ENCODE results near the gene STYXL1. TPM values are rescaled to one million over a fixed set of nuclear protein-coding genes. Genes with fewer than 3 reads are reported as not detected.

STYXL1 gene
- total and polyA plus RNA-seq, 4 donors = 16.4 to 27.5 (median 17.1) TPM

DNA sequence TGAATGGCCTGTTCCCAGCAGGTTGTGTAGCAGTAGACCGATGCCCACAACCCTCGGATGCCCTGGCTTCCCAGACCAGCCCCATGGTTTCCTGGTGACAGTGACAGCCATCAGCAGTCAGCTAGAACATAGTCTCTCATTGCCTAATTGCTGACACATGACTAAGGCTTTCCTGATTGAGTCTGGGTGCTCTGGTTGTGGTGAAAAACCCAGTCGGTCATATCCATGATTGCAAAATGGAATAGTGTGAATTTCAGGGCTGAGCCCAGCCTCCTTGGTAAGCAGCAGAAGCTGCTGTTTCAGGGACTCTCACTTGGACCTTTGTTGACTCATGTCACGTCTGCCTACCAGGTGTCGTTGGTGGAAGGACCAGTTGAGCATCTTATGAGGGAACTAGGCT, 96.3 kb downstream of the STYXL1 start:
- Histone ChIP-seq H3K36me3 (ENCODE audit: control insufficient read depth in 4 of 4, insufficient read depth in 3 of 4, low read depth in 1 of 4, low read length in 3 of 4) (peaks cover 10 to 33% (median 29%) of the 10 kb centered on the region in 4 donors), H3K27ac (ENCODE audit: low read depth in 1 of 2, low read length in 2 of 2) (peak overlapping the region; percentile 8 to 59), H3K4me3 (ENCODE audit: low read depth in 1 of 3, low read length in 3 of 3) (no peak overlapping the region), H3K27me3 (ENCODE audit: control insufficient read depth in 4 of 4, insufficient read depth in 4 of 4, low read length in 3 of 4) (no peaks in the 10 kb centered on the region), H3K9ac (ENCODE audit: low read depth in 1 of 2, low read length in 2 of 2) (no peak overlapping the region), H3K9me3 (ENCODE audit: control insufficient read depth in 4 of 4, low read length in 3 of 4) (no peaks in the 10 kb centered on the region), H3K4me1 (ENCODE audit: control insufficient read depth in 4 of 4, insufficient read depth in 4 of 4, low read length in 3 of 4) (peaks cover 16 to 41% (median 25%) of the 10 kb centered on the region in 4 donors)
- 57% methylated on average over 5 of the region's 5 CpGs for WGBS
- DNase-seq (ENCODE audit: low spot score) = no peak
- TF ChIP-seq HNF4A (conservative IDR thresholded peaks at IDR 0.05) = peak; percentile 23 to 33
- no peak for TF ChIP-seq HNF4G (IDR thresholded peaks at IDR 0.05)
- TF ChIP-seq, protein P1, sequence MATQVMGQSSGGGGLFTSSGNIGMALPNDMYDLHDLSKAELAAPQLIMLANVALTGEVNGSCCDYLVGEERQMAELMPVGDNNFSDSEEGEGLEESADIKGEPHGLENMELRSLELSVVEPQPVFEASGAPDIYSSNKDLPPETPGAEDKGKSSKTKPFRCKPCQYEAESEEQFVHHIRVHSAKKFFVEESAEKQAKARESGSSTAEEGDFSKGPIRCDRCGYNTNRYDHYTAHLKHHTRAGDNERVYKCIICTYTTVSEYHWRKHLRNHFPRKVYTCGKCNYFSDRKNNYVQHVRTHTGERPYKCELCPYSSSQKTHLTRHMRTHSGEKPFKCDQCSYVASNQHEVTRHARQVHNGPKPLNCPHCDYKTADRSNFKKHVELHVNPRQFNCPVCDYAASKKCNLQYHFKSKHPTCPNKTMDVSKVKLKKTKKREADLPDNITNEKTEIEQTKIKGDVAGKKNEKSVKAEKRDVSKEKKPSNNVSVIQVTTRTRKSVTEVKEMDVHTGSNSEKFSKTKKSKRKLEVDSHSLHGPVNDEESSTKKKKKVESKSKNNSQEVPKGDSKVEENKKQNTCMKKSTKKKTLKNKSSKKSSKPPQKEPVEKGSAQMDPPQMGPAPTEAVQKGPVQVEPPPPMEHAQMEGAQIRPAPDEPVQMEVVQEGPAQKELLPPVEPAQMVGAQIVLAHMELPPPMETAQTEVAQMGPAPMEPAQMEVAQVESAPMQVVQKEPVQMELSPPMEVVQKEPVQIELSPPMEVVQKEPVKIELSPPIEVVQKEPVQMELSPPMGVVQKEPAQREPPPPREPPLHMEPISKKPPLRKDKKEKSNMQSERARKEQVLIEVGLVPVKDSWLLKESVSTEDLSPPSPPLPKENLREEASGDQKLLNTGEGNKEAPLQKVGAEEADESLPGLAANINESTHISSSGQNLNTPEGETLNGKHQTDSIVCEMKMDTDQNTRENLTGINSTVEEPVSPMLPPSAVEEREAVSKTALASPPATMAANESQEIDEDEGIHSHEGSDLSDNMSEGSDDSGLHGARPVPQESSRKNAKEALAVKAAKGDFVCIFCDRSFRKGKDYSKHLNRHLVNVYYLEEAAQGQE (IDR thresholded peaks at IDR 0.05) = no peak
- no peak for TF ChIP-seq GABPA (IDR thresholded peaks at IDR 0.05 in 1 of 2, conservative IDR thresholded peaks at IDR 0.05 in 1 of 2)
- peak in 1 of 2 donors; percentile 34 for TF ChIP-seq RAD21 (IDR thresholded peaks at IDR 0.05)
- TF ChIP-seq RXRA (IDR thresholded peaks at IDR 0.05) = peak in 1 of 2 donors; percentile 54
- peak; percentile 55 for TF ChIP-seq YY1 (IDR thresholded peaks at IDR 0.05)
- no peak for TF ChIP-seq FOXA1 (IDR thresholded peaks at IDR 0.05)
- TF ChIP-seq, protein P2, sequence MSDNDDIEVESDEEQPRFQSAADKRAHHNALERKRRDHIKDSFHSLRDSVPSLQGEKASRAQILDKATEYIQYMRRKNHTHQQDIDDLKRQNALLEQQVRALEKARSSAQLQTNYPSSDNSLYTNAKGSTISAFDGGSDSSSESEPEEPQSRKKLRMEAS (IDR thresholded peaks at IDR 0.05) = no peak

DNA sequence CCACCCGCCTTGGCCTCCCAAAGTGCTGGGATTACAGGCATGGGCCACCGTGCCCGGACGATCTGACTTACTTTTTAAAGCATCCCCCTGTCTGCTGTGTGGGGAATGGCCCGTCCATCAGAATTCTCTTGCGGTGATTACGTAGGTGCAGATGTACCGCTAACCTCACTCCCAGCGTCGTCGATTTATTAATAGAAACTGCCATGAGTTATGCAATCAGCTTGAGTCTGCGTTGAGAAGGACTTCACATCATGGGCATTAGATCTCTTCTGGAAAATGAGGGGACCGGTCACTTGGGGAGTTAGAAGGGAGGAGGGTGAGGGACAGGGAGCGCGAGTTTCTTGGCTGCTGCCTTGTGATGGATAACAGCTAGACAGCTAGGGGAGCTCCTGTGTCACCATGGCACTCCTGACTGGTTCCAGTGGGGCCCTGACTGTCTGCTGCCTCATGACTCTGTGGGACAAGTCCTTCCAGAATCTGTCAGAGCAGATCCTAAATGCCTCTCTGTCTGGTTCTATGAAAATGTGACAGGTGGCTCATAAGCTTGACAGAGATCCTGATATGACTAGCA, 97.6 kb downstream of the STYXL1 start:
- H3K9me3 ChIP-seq (ENCODE audit: control insufficient read depth in 4 of 4, low read length in 3 of 4) = no peaks in the 10 kb centered on the region
- peaks cover 3 to 25% (median 20%) of the 10 kb centered on the region in 4 donors for H3K36me3 ChIP-seq (ENCODE audit: control insufficient read depth in 4 of 4, insufficient read depth in 3 of 4, low read depth in 1 of 4, low read length in 3 of 4)
- H3K27me3 ChIP-seq (ENCODE audit: control insufficient read depth in 4 of 4, insufficient read depth in 4 of 4, low read length in 3 of 4) = no peaks in the 10 kb centered on the region
- no peak overlapping the region for H3K4me3 ChIP-seq (ENCODE audit: low read depth in 1 of 3, low read length in 3 of 3)
- peak overlapping the region; percentile 19 to 37 for H3K27ac ChIP-seq (ENCODE audit: low read depth in 1 of 2, low read length in 2 of 2)
- H3K4me1 ChIP-seq (ENCODE audit: control insufficient read depth in 4 of 4, insufficient read depth in 4 of 4, low read length in 3 of 4) = peaks cover 18 to 40% (median 24%) of the 10 kb centered on the region in 4 donors
- 74% methylated on average over 15 of the region's 15 CpGs for WGBS
- TF ChIP-seq, protein P3, sequence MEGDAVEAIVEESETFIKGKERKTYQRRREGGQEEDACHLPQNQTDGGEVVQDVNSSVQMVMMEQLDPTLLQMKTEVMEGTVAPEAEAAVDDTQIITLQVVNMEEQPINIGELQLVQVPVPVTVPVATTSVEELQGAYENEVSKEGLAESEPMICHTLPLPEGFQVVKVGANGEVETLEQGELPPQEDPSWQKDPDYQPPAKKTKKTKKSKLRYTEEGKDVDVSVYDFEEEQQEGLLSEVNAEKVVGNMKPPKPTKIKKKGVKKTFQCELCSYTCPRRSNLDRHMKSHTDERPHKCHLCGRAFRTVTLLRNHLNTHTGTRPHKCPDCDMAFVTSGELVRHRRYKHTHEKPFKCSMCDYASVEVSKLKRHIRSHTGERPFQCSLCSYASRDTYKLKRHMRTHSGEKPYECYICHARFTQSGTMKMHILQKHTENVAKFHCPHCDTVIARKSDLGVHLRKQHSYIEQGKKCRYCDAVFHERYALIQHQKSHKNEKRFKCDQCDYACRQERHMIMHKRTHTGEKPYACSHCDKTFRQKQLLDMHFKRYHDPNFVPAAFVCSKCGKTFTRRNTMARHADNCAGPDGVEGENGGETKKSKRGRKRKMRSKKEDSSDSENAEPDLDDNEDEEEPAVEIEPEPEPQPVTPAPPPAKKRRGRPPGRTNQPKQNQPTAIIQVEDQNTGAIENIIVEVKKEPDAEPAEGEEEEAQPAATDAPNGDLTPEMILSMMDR (IDR thresholded peaks at IDR 0.05; ENCODE audit: low read depth, low read length, missing input control) = no peak
- no peak for TF ChIP-seq HNF4G (IDR thresholded peaks at IDR 0.05)
- TF ChIP-seq FOXA2 (IDR thresholded peaks at IDR 0.05) = no peak
- TF ChIP-seq GABPA (IDR thresholded peaks at IDR 0.05 in 1 of 2, conservative IDR thresholded peaks at IDR 0.05 in 1 of 2) = no peak
- TF ChIP-seq, protein P1 (IDR thresholded peaks at IDR 0.05) = no peak
- TF ChIP-seq EGR1 (IDR thresholded peaks at IDR 0.05; ENCODE audit: low read depth in 2 of 2) = no peak
- TF ChIP-seq RXRA (IDR thresholded peaks at IDR 0.05) = no peak
- TF ChIP-seq, protein P4, sequence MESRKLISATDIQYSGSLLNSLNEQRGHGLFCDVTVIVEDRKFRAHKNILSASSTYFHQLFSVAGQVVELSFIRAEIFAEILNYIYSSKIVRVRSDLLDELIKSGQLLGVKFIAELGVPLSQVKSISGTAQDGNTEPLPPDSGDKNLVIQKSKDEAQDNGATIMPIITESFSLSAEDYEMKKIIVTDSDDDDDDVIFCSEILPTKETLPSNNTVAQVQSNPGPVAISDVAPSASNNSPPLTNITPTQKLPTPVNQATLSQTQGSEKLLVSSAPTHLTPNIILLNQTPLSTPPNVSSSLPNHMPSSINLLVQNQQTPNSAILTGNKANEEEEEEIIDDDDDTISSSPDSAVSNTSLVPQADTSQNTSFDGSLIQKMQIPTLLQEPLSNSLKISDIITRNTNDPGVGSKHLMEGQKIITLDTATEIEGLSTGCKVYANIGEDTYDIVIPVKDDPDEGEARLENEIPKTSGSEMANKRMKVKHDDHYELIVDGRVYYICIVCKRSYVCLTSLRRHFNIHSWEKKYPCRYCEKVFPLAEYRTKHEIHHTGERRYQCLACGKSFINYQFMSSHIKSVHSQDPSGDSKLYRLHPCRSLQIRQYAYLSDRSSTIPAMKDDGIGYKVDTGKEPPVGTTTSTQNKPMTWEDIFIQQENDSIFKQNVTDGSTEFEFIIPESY (IDR thresholded peaks at IDR 0.05) = no peak
- TF ChIP-seq FOXA1 (IDR thresholded peaks at IDR 0.05) = no peak
- no peak for TF ChIP-seq YY1 (IDR thresholded peaks at IDR 0.05)
- no peak for TF ChIP-seq RAD21 (IDR thresholded peaks at IDR 0.05)
- TF ChIP-seq HNF4A (conservative IDR thresholded peaks at IDR 0.05) = no peak
- TF ChIP-seq, protein P5, sequence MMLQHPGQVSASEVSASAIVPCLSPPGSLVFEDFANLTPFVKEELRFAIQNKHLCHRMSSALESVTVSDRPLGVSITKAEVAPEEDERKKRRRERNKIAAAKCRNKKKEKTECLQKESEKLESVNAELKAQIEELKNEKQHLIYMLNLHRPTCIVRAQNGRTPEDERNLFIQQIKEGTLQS (IDR thresholded peaks at IDR 0.05) = no peak
- no peak for TF ChIP-seq SP1 (IDR thresholded peaks at IDR 0.05)
- TF ChIP-seq JUND (IDR thresholded peaks at IDR 0.05) = no peak
- no peak overlapping the region for H3K9ac ChIP-seq (ENCODE audit: low read depth in 1 of 2, low read length in 2 of 2)
- no peak for DNase-seq (ENCODE audit: low spot score)

Measured in liver (tissue), 9 donors.